Cardiac septum (tissue), 1 donor: ENCODE measurements around the gene REXO5. TPM values are rescaled to one million over a fixed set of nuclear protein-coding genes. Genes with fewer than 3 reads are reported as not detected.
"Not testable (repeated sequence)": the region's sequence is repeated elsewhere in the genome, so short reads cannot be mapped to it uniquely, and the experiment has no call there.

Experiments used
- DNase-seq: peaks from one replicate; pipeline ENCODE4 v3.0.0-alpha.2; 2020; ENCODE audit warnings: low spot score
- intact Hi-C: fragments of 100-400 bp; cut with DNase I; formaldehyde crosslinking; loops from one replicate; pipeline ENCODE4 v1.14.0; 2022
- total RNA-seq: library from RNA; stranded (reverse); fragmentation: NEBNext Ultra II Directional; extraction: Animal tissue kit (Norgen Biotek cat#: 25700); gene quantifications from one replicate; pipeline ENCODE4 v1.2.1, GENCODE V29; 2021
- donor health status: DM: no; HTN: no; CAD: no.

Gene REXO5
- total RNA-seq, 1 donor from 2014 or later, result 3.0 TPM

- intact Hi-C loops, result loop anchor here (5.0 kb wide), 1 partner anchor 284 kb away; no protein-coding TSS in a partner anchor
- DNase-seq, result no peak
These were observed 8.0 kb upstream of the REXO5 start for GRCh38 chr16:20798364-20798763.

- intact Hi-C loops, result loop anchor here (5.0 kb wide), 1 partner anchor 283 kb away; no protein-coding TSS in a partner anchor
- DNase-seq, result no peak
These were observed 6.7 kb upstream of the REXO5 start for GRCh38 chr16:20799599-20799998.

DNA sequence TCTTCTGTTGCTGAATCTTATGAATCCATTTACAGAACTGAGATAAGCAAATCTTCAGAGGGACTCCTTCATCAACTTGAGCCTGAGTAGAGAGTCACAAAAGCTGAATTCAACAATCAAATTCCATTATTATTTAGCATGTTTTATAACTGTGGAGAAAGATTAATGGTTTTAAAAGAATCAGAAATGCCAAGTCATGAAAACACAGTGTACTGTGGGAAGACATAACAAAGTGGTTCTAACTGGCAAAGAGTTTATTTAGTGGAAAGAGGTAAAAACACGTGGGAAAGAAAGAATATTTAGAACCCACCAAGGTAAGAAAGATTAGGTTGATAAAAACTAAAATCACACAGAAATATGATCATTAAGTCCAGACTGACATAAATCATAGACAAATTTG, 5.0 kb upstream of the REXO5 start:
- intact Hi-C loops, result loop anchor here (10.0 kb wide), 1 partner anchor 104 kb away; the partner anchor contains the start of genes DCUN1D3 and LYRM1
- DNase-seq, result no peak

- no peak for DNase-seq
- intact Hi-C loops, result loop anchor here (10.0 kb wide), 1 partner anchor 102 kb away; the partner anchor contains the start of genes DCUN1D3 and LYRM1
These were observed 3.2 kb upstream of the REXO5 start for GRCh38 chr16:20803192-20803560.

GRCh38 chr16:20803561-20804214, 2.6 kb upstream of the REXO5 start:
- intact Hi-C loops, result loop anchor here (10.0 kb wide), 1 partner anchor 101 kb away; the partner anchor contains the start of genes DCUN1D3 and LYRM1
- no peak for DNase-seq

DNA sequence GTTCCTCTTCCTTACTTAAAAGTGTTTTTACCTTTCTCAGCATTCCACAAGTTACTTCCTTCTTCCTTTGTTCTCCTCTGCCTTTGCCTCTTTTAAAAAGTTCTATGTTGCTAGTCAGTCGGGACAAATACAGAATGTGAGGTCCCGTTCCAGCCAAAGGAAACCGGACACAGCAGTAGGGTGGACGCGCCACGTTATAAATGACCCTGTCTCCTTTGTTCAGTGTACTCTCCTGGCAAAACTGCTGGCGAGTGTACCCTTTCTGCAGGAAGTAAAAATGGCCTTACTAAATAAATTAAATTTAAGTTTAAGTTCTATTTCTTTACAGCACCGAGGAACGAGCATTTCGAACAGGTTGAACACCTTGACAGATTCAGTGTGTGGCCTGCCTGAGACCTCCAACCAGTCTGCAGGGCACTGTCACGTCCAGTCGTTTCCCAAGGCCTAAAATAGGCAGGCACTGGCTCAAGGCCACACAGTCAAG, 601 bp upstream of the REXO5 start:
- intact Hi-C loops, result loop anchor here (2.0 to 10.0 kb wide), 3 partner anchors 47 to 99 kb away; partner anchors contain the start of genes DCUN1D3, LYRM1 and THUMPD1
- DNase-seq, result not testable (repeated sequence)

- intact Hi-C loops, result loop anchor here (2.0 to 10.0 kb wide), 3 partner anchors 44 to 97 kb away; partner anchors contain the start of genes DCUN1D3, LYRM1 and THUMPD1
- DNase-seq, result no peak
These were observed 1.5 kb downstream of the REXO5 start for GRCh38 chr16:20807862-20808261.

DNA sequence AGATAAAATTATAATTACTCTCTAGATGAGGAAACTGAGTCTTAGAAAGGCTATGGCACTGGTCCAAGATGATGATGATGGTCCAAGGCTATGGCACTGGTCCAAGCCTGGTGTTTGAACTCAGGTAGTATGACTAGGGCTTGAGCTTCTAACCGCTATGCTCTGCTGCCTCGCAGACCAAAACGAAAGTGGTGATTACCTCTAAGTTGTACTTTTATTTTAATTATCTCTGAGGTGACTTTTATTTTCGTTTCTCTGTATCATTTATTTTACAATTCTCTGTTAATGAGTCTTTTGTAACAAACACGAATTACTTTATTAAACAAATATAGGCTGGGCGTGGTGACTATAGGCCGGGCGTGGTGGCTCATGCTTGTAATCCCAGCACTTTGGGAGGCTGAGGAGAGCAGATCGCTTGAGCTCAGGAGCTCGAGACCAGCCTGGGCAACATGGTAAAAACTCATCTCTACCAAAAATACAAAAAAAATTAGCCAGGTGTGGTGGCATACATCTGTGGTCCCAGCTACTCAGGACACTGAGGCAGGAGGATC, 5.6 kb downstream of the REXO5 start:
- intact Hi-C loops, result no loop called here
- no peak for DNase-seq

GRCh38 chr16:20812510-20812909, 6.2 kb downstream of the REXO5 start:
- no peak for DNase-seq
- intact Hi-C loops, result no loop called here

DNA sequence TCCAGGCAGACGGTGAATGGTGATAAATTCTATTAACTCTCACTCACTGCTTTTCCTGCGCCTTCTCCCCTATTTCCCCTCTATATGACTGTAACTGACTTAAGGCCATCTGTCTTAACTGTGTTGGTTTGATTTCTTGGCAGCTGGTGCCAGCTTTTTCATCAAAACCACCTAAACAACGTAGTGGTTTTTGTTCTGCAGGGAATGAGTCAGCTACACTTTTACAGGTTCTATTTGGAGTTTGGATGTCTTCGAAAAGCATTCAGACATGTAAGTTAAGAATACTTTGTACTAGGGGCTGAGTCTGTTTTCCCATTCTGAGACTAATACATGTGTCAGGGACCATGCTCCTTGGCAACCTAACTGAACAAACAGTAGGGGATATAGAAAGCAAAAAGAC, 8.5 kb downstream of the REXO5 start:
- intact Hi-C loops, result no loop called here
- no peak for DNase-seq

GRCh38 chr16:20818929-20819585, 12.7 kb downstream of the REXO5 start:
- intact Hi-C loops, result no loop called here
- no peak for DNase-seq

DNA sequence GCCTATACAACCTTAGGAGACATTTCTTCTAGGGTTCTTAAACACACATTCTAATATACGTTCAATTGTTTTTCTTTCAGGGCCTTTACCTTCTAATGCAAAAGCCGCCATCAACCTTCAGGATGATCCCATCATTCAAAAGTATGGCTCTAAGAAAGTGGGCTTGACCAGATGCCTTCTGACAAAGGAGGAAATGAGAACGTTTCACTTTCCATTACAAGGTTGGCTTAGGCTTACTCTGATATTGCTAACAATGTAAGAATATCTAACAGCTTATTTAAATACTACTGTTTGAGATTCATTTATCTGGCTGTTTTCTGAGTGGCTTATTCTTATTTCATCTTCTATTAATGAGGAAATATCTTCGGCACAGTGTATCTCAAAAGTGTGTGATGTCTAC, 15.4 kb downstream of the REXO5 start:
- intact Hi-C loops, result no loop called here

DNA sequence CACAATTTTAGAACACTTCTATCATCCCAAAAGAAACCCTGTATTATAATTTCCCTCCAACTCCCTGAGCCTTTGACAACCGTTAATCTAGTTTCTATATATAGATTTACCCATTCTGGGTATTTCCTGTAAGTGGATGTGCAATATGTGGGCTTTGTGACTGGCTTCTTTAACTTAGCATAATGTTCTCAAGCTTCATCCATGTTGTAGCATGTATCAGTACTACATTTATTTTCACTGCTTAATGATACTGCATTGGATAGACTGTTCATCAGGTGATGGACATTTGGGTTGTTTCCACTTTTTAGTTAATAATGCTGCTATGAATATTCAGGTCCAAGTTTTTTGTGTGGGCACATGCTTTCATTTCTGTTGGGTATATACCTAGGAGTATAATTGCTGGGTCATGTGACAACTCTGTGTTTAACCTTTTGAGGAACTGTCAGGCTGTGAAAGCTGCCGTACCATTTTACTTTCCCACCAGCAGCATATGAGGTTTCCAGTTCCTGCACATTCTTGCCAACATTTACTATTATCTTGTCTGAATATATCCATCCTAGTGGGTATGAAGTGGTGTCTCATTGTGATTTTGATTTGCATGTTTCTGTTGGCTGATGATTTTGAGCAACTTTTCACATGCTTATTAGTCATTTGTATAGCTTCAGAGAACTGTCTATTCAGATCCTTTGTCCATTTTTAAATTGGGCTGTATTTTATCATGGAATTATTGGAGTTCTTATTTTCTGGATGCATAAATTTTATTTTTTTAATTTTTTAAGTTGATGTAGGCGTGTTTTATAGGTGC, 16.4 kb downstream of the REXO5 start:
- intact Hi-C loops, result no loop called here
- no peak for DNase-seq

More for the DNA sequence above, 15.4 kb downstream of the REXO5 start:
- no peak for DNase-seq

DNA sequence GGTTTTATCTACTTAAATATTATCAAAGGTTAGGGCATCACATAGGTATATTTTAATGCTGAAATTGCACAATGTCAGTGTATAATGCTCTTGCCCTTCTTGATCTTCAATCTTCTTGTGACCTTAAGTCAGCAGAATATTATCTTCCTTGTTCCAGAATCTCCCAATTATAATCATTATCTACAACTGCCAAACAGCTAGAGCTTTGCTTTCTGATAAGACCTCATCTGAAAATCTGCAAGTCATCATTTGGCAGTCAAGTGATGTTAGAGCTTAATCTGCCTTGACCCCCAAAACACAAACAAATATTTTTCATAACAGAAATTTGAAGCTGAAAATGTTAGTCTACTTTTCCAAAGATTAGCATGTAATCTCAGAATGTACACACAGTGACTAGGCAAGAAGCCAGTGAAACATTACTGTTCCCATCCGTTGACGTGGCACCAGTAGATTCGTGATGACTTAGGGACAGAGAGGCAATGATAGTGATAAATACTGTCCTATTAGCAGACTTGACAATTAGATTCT, 19.8 kb downstream of the REXO5 start:
- no peak for DNase-seq
- intact Hi-C loops, result no loop called here

DNA sequence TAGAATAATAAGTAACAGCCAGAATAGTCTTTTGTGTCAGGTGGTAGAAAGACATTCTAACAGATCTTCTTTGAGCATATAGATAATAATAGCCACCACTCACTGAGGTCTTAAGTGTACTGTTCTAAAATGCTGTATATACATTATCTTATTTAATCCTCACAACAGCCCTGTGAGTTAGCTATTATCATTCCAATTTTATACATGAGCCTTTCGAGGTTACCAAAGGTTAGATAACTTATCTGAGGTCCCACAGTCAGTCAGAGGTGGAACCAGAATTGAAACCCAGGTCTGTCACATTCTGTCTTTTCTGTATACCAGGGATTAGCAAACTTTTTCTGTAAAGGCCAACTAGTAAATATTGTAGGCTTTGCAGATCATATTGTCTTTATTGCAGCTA, 23.2 kb downstream of the REXO5 start:
- DNase-seq, result no peak
- intact Hi-C loops, result no loop called here

DNA sequence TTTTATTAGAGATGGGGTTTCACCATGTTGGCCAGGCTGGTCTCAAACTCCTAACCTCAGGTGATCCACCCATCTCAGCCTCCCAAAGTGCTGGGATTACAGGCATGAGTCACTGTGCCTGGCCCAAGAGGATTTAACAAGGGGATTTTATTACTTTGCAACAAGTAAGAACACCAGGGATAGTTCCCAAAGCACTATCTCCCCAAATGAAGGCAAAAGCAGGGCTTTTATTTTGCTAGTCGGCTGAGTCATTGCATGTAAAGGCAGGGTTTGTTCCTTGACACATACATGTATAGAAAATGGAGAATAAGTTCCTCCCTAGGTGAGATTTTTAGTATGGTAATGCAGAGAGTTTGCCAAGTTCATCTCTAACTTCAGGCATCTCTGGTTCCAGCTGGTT, 24.0 kb downstream of the REXO5 start:
- intact Hi-C loops, result no loop called here
- no peak for DNase-seq

GRCh38 chr16:20833086-20833485, 26.8 kb downstream of the REXO5 start:
- no peak for DNase-seq
- intact Hi-C loops, result no loop called here

GRCh38 chr16:20838240-20838639, 31.9 kb downstream of the REXO5 start:
- intact Hi-C loops, result no loop called here
- DNase-seq, result no peak

DNA sequence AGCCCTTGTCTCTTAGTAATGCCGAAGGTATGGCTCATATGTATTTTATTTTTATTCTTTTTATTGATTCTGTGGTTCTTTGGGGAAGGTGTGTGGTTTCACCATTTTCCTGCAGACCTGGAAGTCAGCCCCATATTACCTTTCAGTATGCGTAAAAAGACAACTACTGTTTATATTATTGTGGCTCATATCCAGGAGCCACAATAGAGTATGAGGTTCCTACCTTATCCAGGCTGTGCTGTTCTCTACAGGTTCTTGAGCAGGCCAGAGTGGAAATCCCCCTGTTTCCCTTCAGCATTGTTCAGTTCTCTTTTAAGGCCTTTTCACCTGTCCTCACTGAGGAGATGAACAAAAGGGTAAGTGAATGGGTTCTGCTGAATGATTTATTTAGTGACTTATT, 33.2 kb downstream of the REXO5 start:
- intact Hi-C loops, result no loop called here
- DNase-seq, result no peak
